Gastroesophageal sphincter (tissue), 3 donors: ENCODE results near the gene TCF12.

Source experiments
- CTCF ChIP-seq, 4 experiments: fragments of 200-600 bp in 2 of 4; fragments of 450-650 bp in 2 of 4; sonication (generic) in 1 of 4; IDR thresholded peaks; one replicate each; pipeline ENCODE4 v1.5.1; 2017 to 2019; ENCODE audit warnings: antibody characterized with exemption in 4 of 4, mild to moderate bottlenecking in 2 of 4, moderate library complexity in 2 of 4
- POLR2A ChIP-seq, 2 donors: fragments of 450-650 bp; IDR thresholded peaks; one replicate each; pipeline ENCODE4 v1.6.1; 2017; ENCODE audit warnings: antibody characterized with exemption in 2 of 2, mild to moderate bottlenecking in 2 of 2, moderate library complexity in 1 of 2

GRCh38 chr15:56977232-56977631, 58.8 kb downstream of the TCF12 start:
- TF ChIP-seq CTCF (IDR thresholded peaks at IDR 0.05) (no peak), POLR2A (IDR thresholded peaks at IDR 0.05) (no peak)
